ENCODE data around the gene SNN. TPM values are rescaled to one million over a fixed set of nuclear protein-coding genes. Genes with fewer than 3 reads are reported as not detected.

SNN gene
- total RNA-seq, 3 donors from 2014 or later, result 2.3 to 22.1 (median 4.2) TPM

DNA sequence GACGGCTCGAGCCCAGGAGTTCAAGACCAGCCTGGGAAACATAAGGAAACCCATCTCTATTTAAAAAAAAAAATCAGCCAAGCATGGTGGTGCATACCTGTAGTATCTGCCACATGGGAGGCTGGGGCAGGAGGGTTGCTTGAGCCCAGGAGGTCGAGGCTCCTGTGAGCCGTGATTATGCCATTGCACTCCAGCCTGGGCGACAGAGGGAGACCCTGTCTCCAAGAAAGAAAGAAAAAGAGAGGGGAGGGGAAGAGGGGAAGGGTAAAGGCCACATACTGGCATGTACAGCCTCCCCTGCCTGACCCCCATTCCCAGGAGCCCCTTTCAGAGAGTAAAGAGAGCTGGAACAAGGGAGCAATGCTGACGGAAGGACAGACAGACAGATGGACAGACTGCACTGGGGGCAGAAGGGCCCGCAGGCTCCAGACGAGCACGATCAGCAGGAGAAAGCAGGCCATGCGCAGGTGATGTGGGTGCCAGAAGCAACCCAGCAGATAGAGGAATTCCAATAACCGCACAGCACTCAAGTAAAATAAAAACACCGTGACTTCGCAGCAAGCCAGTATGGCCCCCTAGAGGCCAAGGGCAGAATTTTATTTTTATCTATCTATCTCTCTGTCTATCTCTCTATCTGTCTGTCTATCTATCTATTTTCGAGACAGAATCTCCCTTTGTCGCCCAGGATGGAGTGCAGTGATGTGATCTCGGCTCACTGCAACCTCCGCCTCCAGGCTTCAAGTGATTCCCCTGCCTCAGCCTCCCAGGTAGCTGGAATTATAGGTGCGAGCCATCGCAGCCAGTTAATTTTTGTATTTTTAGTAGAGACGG is 27.1 kb upstream of the SNN start:
- intact Hi-C loops (cut with DNase I, micrococcal nuclease), result loop anchor here (1.0 to 5.0 kb wide), 2 partner anchors 109 to 234 kb away; no protein-coding TSS in a partner anchor
- TF ChIP-seq, protein P1, sequence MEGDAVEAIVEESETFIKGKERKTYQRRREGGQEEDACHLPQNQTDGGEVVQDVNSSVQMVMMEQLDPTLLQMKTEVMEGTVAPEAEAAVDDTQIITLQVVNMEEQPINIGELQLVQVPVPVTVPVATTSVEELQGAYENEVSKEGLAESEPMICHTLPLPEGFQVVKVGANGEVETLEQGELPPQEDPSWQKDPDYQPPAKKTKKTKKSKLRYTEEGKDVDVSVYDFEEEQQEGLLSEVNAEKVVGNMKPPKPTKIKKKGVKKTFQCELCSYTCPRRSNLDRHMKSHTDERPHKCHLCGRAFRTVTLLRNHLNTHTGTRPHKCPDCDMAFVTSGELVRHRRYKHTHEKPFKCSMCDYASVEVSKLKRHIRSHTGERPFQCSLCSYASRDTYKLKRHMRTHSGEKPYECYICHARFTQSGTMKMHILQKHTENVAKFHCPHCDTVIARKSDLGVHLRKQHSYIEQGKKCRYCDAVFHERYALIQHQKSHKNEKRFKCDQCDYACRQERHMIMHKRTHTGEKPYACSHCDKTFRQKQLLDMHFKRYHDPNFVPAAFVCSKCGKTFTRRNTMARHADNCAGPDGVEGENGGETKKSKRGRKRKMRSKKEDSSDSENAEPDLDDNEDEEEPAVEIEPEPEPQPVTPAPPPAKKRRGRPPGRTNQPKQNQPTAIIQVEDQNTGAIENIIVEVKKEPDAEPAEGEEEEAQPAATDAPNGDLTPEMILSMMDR (IDR thresholded peaks at IDR 0.05), result peak; percentile 64
- no peaks in the 10 kb centered on the region for H3K9me3 ChIP-seq
- ATAC-seq (peak; percentile 70), DNase-seq (peak in 1 of 3 donors; percentile 60)
- H3K36me3 ChIP-seq (ENCODE audit: low read depth), result no peaks in the 10 kb centered on the region
- H3K4me3 ChIP-seq, result no peak overlapping the region
- H3K4me1 ChIP-seq (ENCODE audit: low read depth), result peaks cover 15% of the 10 kb centered on the region

DNA sequence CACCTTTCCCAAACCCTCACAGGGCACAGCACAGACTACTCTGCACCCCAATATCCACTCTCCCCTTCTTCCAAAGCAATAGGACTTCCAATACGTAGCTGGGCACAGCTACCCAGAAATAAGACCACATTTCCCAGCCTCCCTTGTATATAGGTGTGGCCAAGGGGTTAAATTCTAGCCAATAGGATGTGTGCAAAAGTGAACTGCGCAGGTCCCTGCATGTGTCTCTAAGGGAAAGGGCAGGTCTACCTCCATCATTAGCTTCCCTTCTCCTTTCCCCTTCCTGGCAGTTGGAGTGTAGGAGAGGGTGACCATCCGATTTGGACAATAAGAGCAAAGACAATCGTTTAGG is 25.5 kb upstream of the SNN start:
- intact Hi-C loops (cut with DNase I, micrococcal nuclease), result loop anchor here in 1 of 2 donors (5.0 kb wide), 1 partner anchor 110 kb away; no protein-coding TSS in a partner anchor
- DNase-seq (no peak), ATAC-seq (no peak)
- Histone ChIP-seq H3K4me1 (ENCODE audit: low read depth) (peaks cover 11% of the 10 kb centered on the region), H3K9me3 (no peaks in the 10 kb centered on the region), H3K36me3 (ENCODE audit: low read depth) (no peaks in the 10 kb centered on the region), H3K4me3 (no peak overlapping the region)
- TF ChIP-seq, protein P1 (IDR thresholded peaks at IDR 0.05), result no peak

DNA sequence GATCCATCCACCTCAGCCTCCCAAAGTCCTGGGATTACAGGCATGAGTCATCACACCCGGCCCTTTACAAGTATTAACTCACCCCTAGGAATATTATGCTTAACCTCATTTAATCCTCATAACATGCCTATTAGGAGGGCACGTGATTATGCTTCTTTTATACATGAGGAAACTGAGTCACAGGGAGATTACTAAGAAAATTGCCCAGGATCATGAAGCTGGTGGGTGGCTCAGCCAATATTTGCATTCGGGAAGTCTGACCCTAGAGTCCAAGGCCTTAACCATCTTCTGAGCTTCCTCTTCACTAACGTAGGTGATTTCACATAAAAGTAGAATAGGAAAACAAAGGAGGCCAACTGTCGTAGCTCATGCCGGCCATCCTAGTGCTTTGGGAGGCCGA is 19.0 kb upstream of the SNN start:
- no peak overlapping the region for H3K4me3 ChIP-seq
- no peaks in the 10 kb centered on the region for H3K36me3 ChIP-seq (ENCODE audit: low read depth)
- H3K9me3 ChIP-seq, result no peaks in the 10 kb centered on the region
- TF ChIP-seq, protein P1 (IDR thresholded peaks at IDR 0.05), result no peak
- no peaks in the 10 kb centered on the region for H3K4me1 ChIP-seq (ENCODE audit: low read depth)
- intact Hi-C loops (cut with DNase I, micrococcal nuclease), result no loop called here
- ATAC-seq, result no peak
- DNase-seq, result no peak

DNA sequence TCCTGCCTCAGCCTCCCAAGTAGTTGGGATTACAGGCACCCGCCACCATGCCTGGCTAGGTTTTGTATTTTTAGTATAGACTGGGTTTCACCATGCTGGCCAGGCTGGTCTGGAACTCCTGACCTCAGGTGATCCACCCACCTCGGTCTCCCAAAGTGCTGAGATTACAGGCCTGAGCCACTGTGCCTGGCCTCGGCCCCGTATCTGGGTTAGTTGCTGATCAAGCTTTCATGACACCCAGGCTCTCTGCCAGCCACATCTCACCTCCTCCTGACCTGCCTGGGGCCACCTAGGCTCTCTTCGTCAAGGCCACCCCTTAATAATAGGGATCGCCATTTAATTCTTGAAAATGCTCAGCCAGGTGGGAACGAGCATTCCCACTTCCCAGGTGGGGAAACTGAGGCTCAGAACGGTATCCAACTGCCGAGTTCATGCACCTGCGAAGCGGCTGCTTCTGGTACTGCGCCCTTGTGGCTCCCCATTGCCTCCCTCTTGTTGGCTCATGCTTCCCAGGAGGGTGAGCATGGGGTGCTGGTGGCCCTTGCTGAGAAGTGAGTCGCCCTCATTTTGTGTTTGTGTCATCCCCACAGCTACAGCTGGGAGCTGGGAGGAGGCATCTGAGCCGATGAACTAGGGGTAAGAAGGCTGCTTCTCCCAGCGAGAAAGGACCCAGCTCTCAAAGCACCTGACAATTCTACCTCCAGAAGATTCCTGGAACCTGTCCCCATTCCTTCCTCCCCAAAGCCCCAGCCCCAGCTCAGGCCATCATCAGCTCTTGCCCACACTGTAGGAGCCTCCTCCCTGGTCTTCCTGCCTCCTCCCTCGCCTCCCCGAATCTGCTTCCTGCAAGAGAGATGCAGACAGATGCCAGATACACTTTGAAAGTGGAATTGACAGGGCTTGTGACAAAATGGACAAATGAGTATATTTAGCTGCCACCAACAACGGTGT is 17.3 kb upstream of the SNN start:
- H3K4me1 ChIP-seq (ENCODE audit: low read depth), result no peaks in the 10 kb centered on the region
- no peak overlapping the region for H3K4me3 ChIP-seq
- H3K36me3 ChIP-seq (ENCODE audit: low read depth), result no peaks in the 10 kb centered on the region
- intact Hi-C loops (cut with DNase I, micrococcal nuclease), result no loop called here
- DNase-seq, result no peak
- no peak for ATAC-seq
- TF ChIP-seq, protein P1 (IDR thresholded peaks at IDR 0.05), result no peak
- H3K9me3 ChIP-seq, result no peaks in the 10 kb centered on the region

DNA sequence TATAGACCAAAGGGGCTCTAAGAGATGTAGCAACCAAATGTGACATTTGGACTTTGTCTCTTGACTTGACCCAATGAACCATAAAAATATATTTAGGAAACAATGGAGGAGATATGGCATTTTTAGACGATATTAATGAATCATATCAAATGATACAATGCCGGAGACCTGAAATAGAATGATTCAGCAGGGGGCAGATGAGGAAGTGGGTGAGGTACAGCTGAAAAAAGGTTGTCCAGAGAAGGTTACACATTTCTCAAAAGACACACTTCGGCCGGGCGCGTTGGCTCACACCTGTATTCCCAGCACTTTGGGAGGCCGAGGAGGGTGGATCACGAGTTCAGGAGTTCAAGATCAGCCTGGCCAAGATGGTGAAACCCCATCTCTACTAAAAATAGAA is 16.5 kb upstream of the SNN start:
- Histone ChIP-seq H3K4me3 (no peak overlapping the region), H3K9me3 (no peaks in the 10 kb centered on the region), H3K4me1 (ENCODE audit: low read depth) (no peaks in the 10 kb centered on the region), H3K36me3 (ENCODE audit: low read depth) (no peaks in the 10 kb centered on the region)
- TF ChIP-seq, protein P1 (IDR thresholded peaks at IDR 0.05), result no peak
- intact Hi-C loops (cut with DNase I, micrococcal nuclease), result no loop called here
- DNase-seq, result no peak
- ATAC-seq, result no peak

Measured in mucosa of descending colon (tissue), 3 donors.